Central memory CD4-positive, alpha-beta T cell (primary cell): ENCODE data around the gene TPTE.
"Not testable (repeated sequence)": the region's sequence is repeated elsewhere in the genome, so short reads cannot be mapped to it uniquely, and the experiment has no call there.

Experiments
- DNase-seq: peaks from one replicate; pipeline ENCODE4 v3.0.0; 2022

Gene TPTE

GRCh38 chr21:10617133-10617752 lies 95.9 kb downstream of the TPTE start:
- DNase-seq: not testable (repeated sequence)

GRCh38 chr21:10627316-10627863 lies 106.0 kb downstream of the TPTE start:
- no peak for DNase-seq

GRCh38 chr21:10629239-10629638 lies 107.9 kb downstream of the TPTE start:
- not testable (repeated sequence) for DNase-seq

- not testable (repeated sequence) for DNase-seq
Observed at GRCh38 chr21:10630829-10631228, 109.4 kb downstream of the TPTE start.

GRCh38 chr21:10631316-10631715 lies 109.9 kb downstream of the TPTE start:
- DNase-seq: not testable (repeated sequence)

- not testable (repeated sequence) for DNase-seq
Observed at GRCh38 chr21:10638144-10638543, 116.8 kb downstream of the TPTE start.

GRCh38 chr21:10639123-10639522 lies 117.7 kb downstream of the TPTE start:
- DNase-seq: no peak

GRCh38 chr21:10639746-10640145 lies 118.4 kb downstream of the TPTE start:
- DNase-seq: not testable (repeated sequence)

- no peak for DNase-seq
Observed at GRCh38 chr21:10640446-10640845, 119.1 kb downstream of the TPTE start.

- DNase-seq: no peak
Observed at GRCh38 chr21:10641107-10641506, 119.7 kb downstream of the TPTE start.

GRCh38 chr21:10645667-10646066 lies 124.3 kb downstream of the TPTE start:
- not testable (repeated sequence) for DNase-seq

- DNase-seq: not testable (repeated sequence)
Observed at GRCh38 chr21:10649350-10650149, 128.2 kb downstream of the TPTE start.

GRCh38 chr21:10650297-10650696 lies 128.9 kb downstream of the TPTE start:
- not testable (repeated sequence) for DNase-seq
